Measurements from ENCODE around the gene NINJ1.

NINJ1 gene

GRCh38 chr9:93086447-93087224, 47.4 kb downstream of the NINJ1 start:
- DNase-seq = no peak

- DNase-seq = no peak
Measured at GRCh38 chr9:93085676-93086075, 48.4 kb downstream of the NINJ1 start.

DNA sequence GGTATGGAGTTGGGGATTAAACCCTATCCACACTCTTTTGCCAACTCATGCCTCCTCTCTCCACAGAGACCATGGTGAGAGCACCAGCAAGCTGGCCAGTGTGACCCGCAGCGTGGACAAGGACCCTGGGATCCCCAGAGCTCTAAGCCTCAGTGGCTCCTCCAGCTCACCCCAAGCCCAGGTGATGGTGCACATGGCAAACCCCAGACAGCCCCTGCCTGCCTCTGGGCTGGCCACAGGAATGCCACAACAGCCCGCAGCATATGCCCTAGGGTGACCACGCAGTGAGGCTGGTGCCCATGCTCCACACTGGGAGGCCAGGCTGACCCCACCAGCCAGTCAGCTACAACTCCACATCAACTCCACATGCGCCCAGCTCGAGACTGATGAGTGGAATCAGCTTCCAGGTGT, 49.6 kb downstream of the NINJ1 start:
- no peak for DNase-seq

GRCh38 chr9:93083592-93084470, 50.2 kb downstream of the NINJ1 start:
- peak; percentile 41 for DNase-seq

DNA sequence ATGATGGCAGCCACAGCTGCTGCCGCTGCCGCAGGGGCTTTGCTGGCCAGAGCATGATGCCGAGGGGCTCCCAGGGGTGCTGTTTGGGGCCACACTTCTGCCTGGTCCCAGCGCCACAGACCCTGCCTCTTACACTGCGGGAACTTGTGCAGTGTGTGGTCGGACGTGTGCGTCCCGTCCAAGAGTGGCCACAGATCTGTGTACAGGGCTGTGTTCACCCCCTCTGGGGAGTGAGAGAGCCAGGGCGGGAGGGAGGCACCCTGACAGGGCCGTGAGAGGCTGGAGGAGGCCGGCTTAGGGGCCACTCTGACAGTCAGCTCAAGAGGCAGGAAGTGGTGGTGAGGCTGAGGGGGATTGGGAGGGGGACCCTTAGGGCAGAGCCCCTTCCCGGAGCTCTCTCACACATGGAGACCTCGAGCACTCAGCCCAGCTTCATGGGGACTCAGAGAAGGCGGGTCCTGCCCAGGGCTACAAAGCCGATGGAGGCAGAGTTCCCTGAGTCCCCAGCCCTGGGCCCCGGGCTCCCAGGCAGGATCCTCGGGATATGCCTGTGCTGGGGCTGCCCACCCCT, 51.1 kb downstream of the NINJ1 start:
- DNase-seq = peak; percentile 33

DNA sequence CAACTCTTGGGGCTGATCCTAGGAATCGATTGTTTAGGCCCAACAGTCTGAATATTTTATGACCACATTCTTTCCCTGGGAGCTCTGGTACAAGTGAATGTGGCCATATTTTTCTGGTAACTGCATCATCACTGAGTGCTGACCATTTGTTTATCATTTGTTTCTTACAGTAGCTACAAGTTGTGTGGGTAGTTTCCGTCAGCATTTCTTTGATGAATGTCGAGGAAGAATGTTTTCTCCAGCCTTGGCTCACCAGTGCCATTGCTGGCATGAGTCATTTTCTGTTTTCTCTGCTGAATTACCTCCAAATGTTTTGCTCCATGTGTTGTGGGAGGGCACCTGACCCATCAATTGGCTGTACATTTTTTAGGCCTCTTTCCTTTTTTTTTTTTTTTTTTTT, 52.1 kb downstream of the NINJ1 start:
- no peak for DNase-seq

DNA sequence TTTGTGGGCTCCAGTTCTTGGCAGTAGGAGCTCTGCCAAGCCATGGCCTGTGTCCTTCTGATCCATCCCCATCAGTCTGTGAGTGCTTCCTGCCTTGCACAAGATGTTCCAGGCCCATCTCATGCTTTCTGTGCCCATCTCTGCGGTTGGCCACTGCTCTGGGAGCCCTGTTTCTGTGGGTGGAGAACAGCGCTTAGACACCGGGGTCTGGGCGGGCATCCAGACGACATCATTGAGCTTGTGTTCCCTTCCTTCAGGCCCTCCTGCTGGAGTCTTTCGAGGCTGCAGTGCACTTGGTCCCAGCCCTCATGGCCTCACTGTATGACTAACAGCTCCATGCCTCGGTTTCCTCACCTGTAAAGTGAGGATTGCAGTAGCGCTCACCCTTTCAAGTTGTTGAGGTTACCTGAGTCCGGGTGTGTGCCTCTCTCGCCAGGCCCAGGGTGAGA, 52.9 kb downstream of the NINJ1 start:
- no peak for DNase-seq

GRCh38 chr9:93080406-93080805, 53.6 kb downstream of the NINJ1 start:
- DNase-seq = no peak

DNA sequence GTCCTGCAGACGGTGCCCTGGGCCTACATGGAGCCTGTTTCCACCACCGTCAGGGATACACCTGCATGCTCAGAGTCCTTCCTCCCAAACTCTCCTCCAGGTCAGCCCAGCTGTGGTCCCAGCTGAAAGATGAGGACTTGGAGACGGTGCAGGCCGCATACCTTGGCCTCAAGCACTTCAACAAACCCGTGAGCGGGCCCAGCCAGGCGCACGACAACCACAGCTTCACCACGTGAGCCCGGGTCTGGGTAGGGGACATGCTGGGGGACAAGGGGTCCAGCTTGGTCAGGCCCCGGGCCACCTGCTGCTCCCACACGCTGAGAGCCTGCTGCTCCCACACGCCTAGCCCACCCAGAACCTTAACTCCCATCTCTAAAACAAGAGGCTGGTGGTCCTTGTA, 54.7 kb downstream of the NINJ1 start:
- no peak for DNase-seq

GRCh38 chr9:93077811-93078210, 56.2 kb downstream of the NINJ1 start:
- DNase-seq = no peak

- DNase-seq = no peak
Measured at GRCh38 chr9:93077367-93077766, 56.7 kb downstream of the NINJ1 start.

DNA sequence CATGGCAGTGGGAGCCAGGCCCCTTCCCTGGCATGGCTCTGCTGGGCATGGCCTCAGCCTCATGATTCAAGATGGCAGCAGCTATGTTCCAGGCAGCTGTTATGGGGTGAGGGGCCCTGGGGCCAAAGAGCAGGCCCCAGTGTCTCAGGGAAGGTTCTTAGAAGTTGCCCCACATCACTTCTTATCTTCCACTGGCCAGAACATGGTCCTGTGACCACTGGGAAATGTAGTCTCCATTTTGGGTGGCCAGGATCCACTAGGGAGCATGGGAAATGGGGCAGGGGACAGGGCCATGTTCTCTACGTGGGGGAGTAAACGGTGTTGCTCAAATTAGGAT, 57.3 kb downstream of the NINJ1 start:
- no peak for DNase-seq

GRCh38 chr9:93076101-93076791, 57.8 kb downstream of the NINJ1 start:
- DNase-seq = no peak

DNA sequence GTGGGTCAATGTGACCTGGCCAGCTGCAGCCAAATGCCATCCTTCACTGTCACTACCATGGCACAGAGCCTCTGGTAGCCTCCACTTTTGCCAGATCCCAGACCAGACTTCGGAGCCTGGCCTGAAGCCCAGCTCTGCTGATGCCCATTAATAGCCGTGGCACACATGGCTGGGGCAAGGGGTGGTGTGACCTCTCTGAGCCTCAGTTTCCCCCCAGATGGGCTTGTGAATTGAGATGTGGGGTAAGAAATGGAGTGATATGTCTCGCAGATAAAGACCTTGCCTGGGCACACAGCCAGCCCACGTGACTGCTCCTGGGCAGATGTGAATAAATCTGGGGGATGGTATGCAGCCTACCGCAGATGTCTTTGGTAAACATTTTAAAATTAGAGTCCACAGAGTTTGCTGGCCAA, 61.7 kb downstream of the NINJ1 start:
- peak; percentile 52 for DNase-seq
